Fibroblast of villous mesenchyme (primary cell): ENCODE data around the gene IL1R1. TPM values are rescaled to one million over a fixed set of nuclear protein-coding genes. Genes with fewer than 3 reads are reported as not detected.

ENCODE experiments used
- DNase-seq: peaks from one replicate; pipeline ENCODE4 v3.0.0-alpha.2; 2010; ENCODE audit warnings: low read depth
- H3K4me3 ChIP-seq: 2 replicates; pipeline ENCODE4 v1.5.1; 2011; ENCODE audit warnings: low read depth, mild to moderate bottlenecking, low read length
- total RNA-seq: library from RNA; depleted of rRNA; stranded (reverse); fragments of >200 nt; gene quantifications from 2 replicates; pipeline ENCODE4 v1.2.3, GENCODE V29; 2012
- TF ChIP-seq, protein P1 (sequence below): IDR thresholded peaks from 2 replicates; pipeline ENCODE4 v1.5.1; 2012; ENCODE audit warnings: low read depth, mild to moderate bottlenecking, low read length; ENCODE audit not compliant: insufficient read depth

Gene IL1R1
- total RNA-seq, 1 donor: 62.6 TPM

DNA sequence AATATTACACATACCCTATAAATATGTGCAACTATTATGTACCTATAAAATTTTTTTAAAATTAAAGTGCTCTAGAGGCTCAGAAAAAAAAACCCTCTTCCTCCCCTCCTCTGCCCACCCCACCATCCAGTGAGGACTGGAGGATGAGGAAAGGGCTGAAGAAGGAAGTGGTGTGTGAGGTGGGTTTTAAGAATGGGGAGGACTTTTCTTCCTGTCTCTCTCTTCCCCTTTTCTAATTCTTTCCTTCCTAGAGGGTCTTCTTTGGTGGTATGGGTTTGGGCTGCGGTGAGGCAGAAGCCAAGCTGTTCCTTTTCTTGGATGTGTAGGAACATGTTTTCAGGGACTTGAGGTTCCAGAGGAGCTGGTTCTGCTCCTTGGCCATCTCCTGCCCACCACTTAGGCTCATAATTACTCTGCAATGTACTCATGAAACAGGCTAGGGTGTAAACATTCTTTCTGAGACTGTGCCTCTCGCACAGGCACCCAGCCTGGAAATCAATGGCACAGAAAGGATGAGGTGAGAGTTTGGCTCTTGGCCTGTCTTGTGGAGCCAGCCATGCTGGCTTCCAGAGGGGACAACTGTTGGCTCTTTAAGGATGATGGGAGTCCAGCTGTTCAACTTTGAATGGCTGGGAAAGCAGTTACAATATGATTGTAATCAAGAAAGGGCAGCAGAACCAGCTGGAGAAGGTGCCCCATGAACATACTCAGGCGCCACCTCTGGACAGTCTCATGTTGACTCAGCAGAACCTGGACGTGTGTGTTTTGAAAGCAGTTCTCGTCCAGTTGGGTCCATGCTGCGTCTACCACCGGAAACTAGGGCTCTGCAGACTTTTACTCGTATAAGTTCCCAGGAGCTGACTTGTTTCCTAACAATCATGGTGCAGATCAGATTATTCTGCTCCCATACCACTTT is 82.5 kb downstream of the IL1R1 start:
- no peak for DNase-seq
- H3K4me3 ChIP-seq: no peak overlapping the region
- TF ChIP-seq, protein P1, sequence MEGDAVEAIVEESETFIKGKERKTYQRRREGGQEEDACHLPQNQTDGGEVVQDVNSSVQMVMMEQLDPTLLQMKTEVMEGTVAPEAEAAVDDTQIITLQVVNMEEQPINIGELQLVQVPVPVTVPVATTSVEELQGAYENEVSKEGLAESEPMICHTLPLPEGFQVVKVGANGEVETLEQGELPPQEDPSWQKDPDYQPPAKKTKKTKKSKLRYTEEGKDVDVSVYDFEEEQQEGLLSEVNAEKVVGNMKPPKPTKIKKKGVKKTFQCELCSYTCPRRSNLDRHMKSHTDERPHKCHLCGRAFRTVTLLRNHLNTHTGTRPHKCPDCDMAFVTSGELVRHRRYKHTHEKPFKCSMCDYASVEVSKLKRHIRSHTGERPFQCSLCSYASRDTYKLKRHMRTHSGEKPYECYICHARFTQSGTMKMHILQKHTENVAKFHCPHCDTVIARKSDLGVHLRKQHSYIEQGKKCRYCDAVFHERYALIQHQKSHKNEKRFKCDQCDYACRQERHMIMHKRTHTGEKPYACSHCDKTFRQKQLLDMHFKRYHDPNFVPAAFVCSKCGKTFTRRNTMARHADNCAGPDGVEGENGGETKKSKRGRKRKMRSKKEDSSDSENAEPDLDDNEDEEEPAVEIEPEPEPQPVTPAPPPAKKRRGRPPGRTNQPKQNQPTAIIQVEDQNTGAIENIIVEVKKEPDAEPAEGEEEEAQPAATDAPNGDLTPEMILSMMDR: no peak

DNA sequence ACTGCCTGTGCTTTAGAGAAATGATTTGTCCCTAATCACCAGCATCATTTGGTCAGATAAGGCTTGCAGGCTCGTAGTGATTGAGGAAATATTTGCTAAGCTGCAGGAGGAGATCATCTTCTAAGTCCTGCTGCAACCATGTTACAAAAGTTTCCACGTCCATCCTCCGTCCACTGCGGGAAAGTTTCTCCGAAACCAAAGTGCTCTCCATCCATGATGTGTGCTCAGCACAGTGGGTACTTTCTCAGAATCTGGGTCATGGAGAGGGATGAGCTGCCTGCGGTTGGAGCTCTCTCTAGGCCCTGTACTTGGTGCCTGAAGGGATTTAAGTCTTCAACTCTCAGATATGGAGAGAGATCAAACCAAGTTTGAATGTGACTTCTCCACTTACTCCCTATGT is 83.6 kb downstream of the IL1R1 start:
- H3K4me3 ChIP-seq: no peak overlapping the region
- no peak for DNase-seq
- TF ChIP-seq, protein P1: no peak

DNA sequence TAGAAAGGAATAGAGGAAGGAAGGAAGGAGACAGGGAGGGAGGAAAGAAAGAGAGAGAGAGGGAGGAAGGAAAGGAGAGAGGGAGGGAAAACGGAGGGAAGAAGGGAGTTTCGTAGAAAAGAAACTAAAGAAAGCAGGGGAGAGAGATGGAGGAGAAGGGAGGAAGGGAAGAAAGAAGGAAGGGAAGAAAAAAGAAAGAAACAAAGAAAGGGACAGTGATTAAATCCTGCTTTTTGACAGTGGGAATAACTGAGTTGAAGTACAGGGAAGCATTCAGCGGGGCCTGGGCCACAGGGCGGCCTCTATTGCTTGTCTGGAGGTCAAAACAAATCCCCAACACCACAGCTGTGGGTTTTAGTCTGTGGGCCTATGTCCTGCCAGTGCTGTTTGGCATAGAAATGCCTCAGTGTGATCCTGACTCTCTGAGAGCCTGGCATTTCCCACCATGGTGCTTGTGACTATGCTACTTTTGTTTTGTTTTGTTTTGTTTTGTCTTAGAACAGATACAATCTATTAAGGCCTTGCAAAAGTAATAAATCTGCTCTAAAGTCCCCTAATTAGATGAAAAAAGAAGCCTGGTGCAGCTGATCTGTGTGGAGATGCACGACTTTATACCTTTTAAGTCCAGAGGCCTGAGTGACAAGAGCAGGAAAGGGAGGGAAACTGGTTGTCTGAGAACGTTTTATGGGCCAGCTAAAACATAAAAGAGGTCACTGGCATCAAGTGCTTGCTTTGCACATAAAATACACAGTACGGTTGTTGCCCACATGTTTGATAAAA is 84.3 kb downstream of the IL1R1 start:
- DNase-seq: peak; percentile 72
- TF ChIP-seq, protein P1: no peak
- H3K4me3 ChIP-seq: no peak overlapping the region

DNA sequence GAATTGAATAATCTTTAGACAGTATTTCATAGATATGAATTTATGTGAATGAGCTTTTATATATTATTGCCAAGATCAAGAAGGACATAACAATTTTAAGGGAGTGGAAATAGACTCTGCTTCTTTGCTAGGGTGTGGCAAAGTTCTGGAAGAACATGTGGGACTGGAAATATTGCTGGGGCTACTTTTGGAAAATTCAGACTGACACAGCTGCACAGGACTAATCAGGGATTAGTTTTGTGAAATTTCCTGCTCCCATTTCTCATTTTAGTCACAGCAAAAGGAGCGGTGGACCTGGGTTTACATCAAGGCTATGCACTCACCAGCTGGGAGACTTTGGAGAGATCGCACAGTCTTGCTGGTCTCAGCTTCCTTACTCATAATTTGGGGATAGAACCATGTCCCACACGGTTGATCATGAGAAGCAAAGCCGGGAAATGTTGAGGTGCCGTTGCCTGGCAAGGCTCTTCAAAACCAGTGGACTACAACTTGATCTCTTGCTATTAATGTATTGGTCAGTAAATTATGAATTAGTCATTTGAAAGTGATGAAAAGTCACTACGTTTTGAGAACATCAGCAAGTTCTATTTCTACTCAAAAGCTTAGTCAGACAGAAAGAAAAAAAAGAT is 86.7 kb downstream of the IL1R1 start:
- TF ChIP-seq, protein P1: no peak
- H3K4me3 ChIP-seq: no peak overlapping the region
- no peak for DNase-seq

Other genes starting within 250 kb of the IL1R1 start
- 0.32 TPM in 1 of 2 replicates, not detected in the other for gene IL1R2, start 150.8 kb upstream of the IL1R1 start, total RNA-seq
- gene IL1RL2, start 44.3 kb downstream of the IL1R1 start, total RNA-seq: 0.32 and 1.3 TPM in 2 replicates
- gene IL1RL1, start 168.8 kb downstream of the IL1R1 start, total RNA-seq: 0.32 and 1.3 TPM in 2 replicates
- 0.43 and 0.64 TPM in 2 replicates for gene IL18R1, start 213.1 kb downstream of the IL1R1 start, total RNA-seq